Measurements from ENCODE around the gene CRACR2B. TPM values are rescaled to one million over a fixed set of nuclear protein-coding genes. Genes with fewer than 3 reads are reported as not detected.

CRACR2B gene
- total RNA-seq (2014; rRNA removed; shearing (Covaris generic)), result 0.38 and 2.3 TPM in 2 replicates
- polyA plus RNA-seq (2016; fragmentation: Nextera tagmentation; extraction: Ambion mirVana), result 1.2 and 2.0 TPM in 2 replicates

- peaks cover 7% of the 10 kb centered on the region; the same call in 1 of the 2 replicates for H3K27me3 ChIP-seq (replicated peaks; ENCODE audit: insufficient read depth)
- peak within 1 kb of the TSS; percentile 45; the same call in 1 of the 2 replicates for H3K4me3 ChIP-seq
- no peak within 1 kb of the TSS for H3K9ac ChIP-seq
- 85 to 100% methylated on average over 1 to 5 of the region's 5 CpGs for WGBS, 2 experiments (ENCODE audit: low coverage in 1 of 2, low lambda C conversion rate in 2 of 2, missing lambda C conversion rate in 2 of 2)
- peaks cover 5% of the 10 kb centered on the region; the same call in 1 of the 2 replicates for H3K79me2 ChIP-seq (ENCODE audit: insufficient read depth)
- peaks cover 9% of the 10 kb centered on the region; the same call in 1 of the 2 replicates for H3K4me1 ChIP-seq (ENCODE audit: insufficient read depth)
- no peak for TF ChIP-seq EZH2 (IDR thresholded peaks at IDR 0.05; ENCODE audit: insufficient read depth, poor library complexity, severe bottlenecking)
- TF ChIP-seq EZH2phosphoT487 (IDR thresholded peaks at IDR 0.05; ENCODE audit: insufficient read depth, low read depth), result no peak
- no peaks in the 10 kb centered on the region for H4K20me1 ChIP-seq (ENCODE audit: insufficient read depth)
- DNase-seq, result no peak
- H3K4me2 ChIP-seq (ENCODE audit: unreplicated experiment), result peak within 1 kb of the TSS; percentile 40
- in situ Hi-C loops (cut with MboI), result no loop called here
- H3K36me3 ChIP-seq (ENCODE audit: low read depth), result peaks cover 3% of the 10 kb centered on the region; the same call in 1 of the 2 replicates
- no peak within 1 kb of the TSS for H2AFZ ChIP-seq
- H3K9me2 ChIP-seq (ENCODE audit: insufficient read depth), result no peaks in the 10 kb centered on the region
- no peak within 1 kb of the TSS for H3K27ac ChIP-seq
- H3F3A ChIP-seq (ENCODE audit: insufficient read depth), result no peaks in the 10 kb centered on the region
- H3K9me3 ChIP-seq (ENCODE audit: low read depth), result no peaks in the 10 kb centered on the region
These were observed at the start of gene CRACR2B for GRCh38 chr11:827897-828192. Gene CRACR2B (plus strand): TSS chr11:827919. CDS start chr11:828608, 689 bp downstream.

- Histone ChIP-seq H3K4me2 (ENCODE audit: unreplicated experiment) (no peak overlapping the region), H3K9me2 (ENCODE audit: insufficient read depth) (no peaks in the 10 kb centered on the region), H3K79me2 (ENCODE audit: insufficient read depth) (peaks cover 59% of the 10 kb centered on the region), H3K9ac (no peak overlapping the region), H3K27me3 (replicated peaks; ENCODE audit: insufficient read depth) (no peaks in the 10 kb centered on the region), H3K9me3 (ENCODE audit: low read depth) (no peaks in the 10 kb centered on the region), H3K27ac (no peak overlapping the region), H4K20me1 (ENCODE audit: insufficient read depth) (no peaks in the 10 kb centered on the region), H3K36me3 (ENCODE audit: low read depth) (no peaks in the 10 kb centered on the region), H3K4me3 (no peak overlapping the region), H2AFZ (no peak overlapping the region), H3K4me1 (ENCODE audit: insufficient read depth) (peaks cover 27% of the 10 kb centered on the region), H3F3A (ENCODE audit: insufficient read depth) (peaks cover 22% of the 10 kb centered on the region; the same call in 1 of the 2 replicates)
- TF ChIP-seq EZH2phosphoT487 (IDR thresholded peaks at IDR 0.05; ENCODE audit: insufficient read depth, low read depth), result no peak
- no peak for TF ChIP-seq EZH2 (IDR thresholded peaks at IDR 0.05; ENCODE audit: insufficient read depth, poor library complexity, severe bottlenecking)
- in situ Hi-C loops (cut with MboI), result no loop called here
- DNase-seq, result no peak
- 92 to 96% methylated on average over 23 of the region's 23 CpGs for WGBS, 2 experiments (ENCODE audit: low coverage in 1 of 2, low lambda C conversion rate in 2 of 2, missing lambda C conversion rate in 2 of 2)
These were observed 48.5 kb upstream of the CRACR2B start for GRCh38 chr11:778976-779954.

DNA sequence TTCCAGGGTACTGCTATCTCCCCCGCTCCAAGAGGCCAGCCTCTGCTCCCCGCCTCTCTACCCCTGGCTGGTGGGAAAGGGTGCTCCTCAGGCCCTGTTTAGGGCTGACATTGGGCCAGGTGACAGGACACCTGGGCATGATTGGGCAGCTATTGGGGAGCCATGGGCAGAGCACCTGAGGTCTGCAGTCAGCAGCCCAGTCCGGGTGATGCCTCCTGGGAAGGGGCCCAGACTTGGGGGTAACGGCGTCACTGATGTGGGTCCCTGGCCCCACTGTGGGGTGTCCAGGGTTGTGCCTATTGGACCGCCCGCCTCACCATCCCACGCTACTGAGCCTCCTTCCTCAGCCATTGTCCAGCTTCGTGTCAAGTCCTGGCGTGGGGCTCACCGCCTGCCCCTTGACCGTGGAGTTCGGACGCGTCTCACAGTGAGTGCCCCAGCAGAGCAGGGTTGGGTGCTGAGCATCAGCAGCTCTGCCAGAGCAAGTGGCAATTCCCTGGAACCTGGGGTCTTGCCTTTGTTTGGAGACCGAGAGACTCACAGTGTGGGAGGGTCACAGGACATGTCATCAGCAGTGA lies 47.7 kb upstream of the CRACR2B start:
- DNase-seq, result no peak
- Histone ChIP-seq H3K79me2 (ENCODE audit: insufficient read depth) (peaks cover 51% of the 10 kb centered on the region), H3K4me1 (ENCODE audit: insufficient read depth) (peaks cover 24% of the 10 kb centered on the region), H3K4me3 (no peak overlapping the region), H3K27ac (no peak overlapping the region), H3K9me2 (ENCODE audit: insufficient read depth) (no peaks in the 10 kb centered on the region), H4K20me1 (ENCODE audit: insufficient read depth) (no peaks in the 10 kb centered on the region), H3K9me3 (ENCODE audit: low read depth) (no peaks in the 10 kb centered on the region), H3K9ac (no peak overlapping the region), H3F3A (ENCODE audit: insufficient read depth) (peaks cover 28% of the 10 kb centered on the region; the same call in 1 of the 2 replicates), H2AFZ (no peak overlapping the region), H3K36me3 (ENCODE audit: low read depth) (peaks cover 3% of the 10 kb centered on the region; the same call in 1 of the 2 replicates), H3K27me3 (replicated peaks; ENCODE audit: insufficient read depth) (no peaks in the 10 kb centered on the region), H3K4me2 (ENCODE audit: unreplicated experiment) (no peak overlapping the region)
- in situ Hi-C loops (cut with MboI), result no loop called here
- WGBS, 2 experiments (ENCODE audit: low coverage in 1 of 2, low lambda C conversion rate in 2 of 2, missing lambda C conversion rate in 2 of 2), result 94 to 96% methylated on average over 16 of the region's 16 CpGs
- TF ChIP-seq EZH2phosphoT487 (IDR thresholded peaks at IDR 0.05; ENCODE audit: insufficient read depth, low read depth) (no peak), EZH2 (IDR thresholded peaks at IDR 0.05; ENCODE audit: insufficient read depth, poor library complexity, severe bottlenecking) (no peak)

Data from GM23248 (cell line).